Stimulated activated CD4-positive, alpha-beta T cell treated with anti-CD3 and anti-CD28 coated beads, Interleukin-4, amount 100 ng/mL, for 1 hour (primary cell): ENCODE measurements around the gene OR4X1.
"Not testable (repeated sequence)": the region's sequence is repeated elsewhere in the genome, so short reads cannot be mapped to it uniquely, and the experiment has no call there.

ENCODE experiments used
- DNase-seq: peaks from one replicate; pipeline ENCODE4 v3.0.0-alpha.2; 2020

OR4X1 gene, protein sequence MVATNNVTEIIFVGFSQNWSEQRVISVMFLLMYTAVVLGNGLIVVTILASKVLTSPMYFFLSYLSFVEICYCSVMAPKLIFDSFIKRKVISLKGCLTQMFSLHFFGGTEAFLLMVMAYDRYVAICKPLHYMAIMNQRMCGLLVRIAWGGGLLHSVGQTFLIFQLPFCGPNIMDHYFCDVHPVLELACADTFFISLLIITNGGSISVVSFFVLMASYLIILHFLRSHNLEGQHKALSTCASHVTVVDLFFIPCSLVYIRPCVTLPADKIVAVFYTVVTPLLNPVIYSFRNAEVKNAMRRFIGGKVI

DNA sequence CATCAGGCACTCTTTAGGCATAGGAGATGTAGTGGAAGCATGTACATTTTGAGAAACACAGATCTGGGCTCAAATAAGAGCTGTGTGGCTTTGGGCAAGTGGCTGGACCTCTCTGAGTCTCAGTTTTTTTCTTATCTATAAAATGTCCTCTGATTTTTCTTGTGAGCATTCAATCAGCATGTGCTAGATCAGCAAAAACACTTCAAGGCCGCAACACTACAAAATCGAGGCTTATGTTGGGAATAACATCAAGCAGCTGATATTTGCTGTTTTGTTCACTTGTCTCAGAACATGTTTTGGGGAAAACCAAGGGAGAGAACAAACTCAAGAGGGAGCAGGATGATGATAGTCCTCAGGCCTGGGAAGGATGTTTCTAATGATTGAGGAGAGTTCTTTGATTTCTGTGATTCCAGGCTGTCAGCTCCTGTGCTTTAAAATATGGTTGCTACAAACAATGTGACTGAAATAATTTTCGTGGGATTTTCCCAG is at the start of gene OR4X1:
Gene OR4X1 (plus strand): TSS at position 439 of the 489 bp plus-strand sequence. CDS start 0 bp downstream, at position 439.
- no peak for DNase-seq

DNA sequence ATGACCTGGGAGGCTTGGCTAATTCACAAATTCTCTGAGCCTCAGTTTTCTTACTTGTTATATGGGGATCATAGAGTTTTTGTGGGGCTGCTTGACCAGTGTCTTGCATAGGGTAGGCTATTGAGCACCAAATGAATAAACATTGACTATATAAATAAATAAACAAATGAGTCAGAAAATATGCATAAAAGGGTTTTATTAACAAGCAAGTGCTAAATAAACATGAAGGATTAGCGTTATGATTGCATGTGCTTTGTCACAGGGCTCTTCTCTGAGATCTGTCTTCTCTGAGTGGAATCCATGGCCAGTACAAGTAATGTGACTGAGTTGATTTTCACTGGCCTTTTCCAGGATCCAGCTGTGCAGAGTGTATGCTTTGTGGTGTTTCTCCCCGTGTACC is 47.2 kb upstream of the OR4X1 start, which contains the start of gene OR4B1:
Gene OR4B1 (plus strand): TSS at position 301 of the 400 bp plus-strand sequence. CDS start 0 bp downstream, at position 301.
- no peak for DNase-seq

DNA sequence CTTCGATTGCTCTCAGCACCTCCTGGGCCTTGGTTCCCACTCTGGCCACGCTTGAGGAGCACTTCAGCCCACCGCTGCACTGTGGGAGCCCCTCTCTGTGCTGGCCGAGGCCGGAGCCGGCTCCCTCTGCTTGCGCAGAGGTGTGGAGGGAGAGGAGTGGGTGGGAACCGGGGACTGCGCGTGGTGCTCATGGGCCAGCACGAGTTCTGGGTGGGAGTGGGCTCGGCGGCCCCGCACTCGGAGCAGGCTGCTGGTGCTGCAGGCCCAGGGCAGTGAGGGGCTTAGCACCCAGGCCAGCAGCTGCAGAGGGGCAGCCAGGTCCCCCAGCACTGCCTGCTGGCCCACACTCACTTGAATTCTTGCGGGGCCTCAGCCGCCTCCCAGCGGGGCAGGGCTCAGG is 34.9 kb upstream of the OR4X1 start:
- no peak for DNase-seq

DNA sequence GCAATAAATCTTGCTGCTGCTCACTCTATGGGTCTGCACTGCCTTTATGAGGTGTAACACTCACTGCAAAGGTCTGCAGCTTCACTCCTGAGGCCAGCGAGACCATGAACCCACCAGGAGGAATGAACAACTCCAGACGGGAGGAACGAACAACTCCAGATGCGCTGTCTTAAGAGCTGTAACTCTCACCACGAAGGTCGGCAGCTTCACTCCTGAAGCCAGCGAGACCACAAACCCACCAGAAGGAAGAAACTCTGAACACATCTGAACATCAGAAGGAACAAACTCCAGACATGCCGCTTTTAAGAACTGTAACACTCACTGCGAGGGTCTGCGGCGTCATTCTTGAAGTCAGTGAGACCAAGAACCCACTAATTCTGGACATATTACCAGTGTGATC is 33.6 kb upstream of the OR4X1 start:
- not testable (repeated sequence) for DNase-seq

DNA sequence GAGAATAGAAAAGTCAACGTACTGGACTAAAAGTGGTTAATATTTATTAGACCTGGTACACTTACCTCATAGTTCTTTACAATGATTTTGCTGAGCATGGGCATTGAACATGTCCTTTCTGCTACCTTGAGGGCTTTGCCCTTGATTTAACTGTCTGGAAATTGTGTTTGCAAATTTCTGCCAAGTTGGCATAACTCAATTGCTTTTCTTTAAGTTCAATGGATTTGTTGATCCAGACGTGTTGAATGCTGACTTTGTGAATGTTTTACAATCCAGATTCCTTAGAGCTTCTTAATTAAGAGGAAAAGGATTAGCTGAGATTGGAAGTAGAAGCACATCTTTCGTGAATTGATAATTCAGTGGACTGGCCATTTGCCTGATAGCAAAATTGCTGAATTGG is 25.9 kb upstream of the OR4X1 start:
- DNase-seq, result no peak

DNA sequence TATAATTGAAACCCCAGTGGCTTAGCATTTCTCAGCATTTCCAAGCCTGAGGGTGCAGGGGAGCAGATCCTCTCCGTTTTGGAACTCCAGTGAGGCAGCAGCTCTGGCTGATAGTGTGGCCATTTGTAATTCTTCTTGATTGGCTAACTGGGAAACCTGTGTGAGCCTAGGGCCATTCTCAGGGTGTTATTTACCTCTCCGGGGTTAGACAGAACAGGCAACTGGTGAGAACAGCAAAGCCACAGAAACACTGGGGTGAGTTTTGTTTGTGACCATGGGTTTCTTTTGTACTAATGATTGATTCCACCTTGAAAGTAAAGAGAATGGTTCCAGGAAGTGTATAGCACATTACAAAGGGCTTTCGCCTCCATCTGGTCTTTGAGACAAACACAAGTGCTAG is 21.2 kb upstream of the OR4X1 start:
- DNase-seq, result no peak

DNA sequence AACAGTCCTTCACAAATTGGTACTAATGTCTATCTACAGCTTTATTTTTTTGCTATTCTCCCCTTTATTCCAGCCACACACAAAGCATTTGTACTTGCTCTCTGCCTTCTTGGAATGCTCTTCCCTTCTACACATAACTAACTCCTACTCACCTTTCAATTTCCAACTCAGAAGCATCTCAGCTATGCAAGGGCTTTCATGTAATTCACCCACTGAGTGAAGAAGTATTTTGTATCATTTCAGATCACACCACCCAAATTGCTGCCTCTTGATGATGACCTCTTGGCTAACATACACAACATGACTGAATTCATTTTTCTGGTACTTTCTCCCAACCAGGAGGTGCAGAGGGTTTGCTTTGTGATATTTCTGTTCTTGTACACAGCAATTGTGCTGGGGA is 18.9 kb upstream of the OR4X1 start, which contains the start of gene OR4X2:
Gene OR4X2 (plus strand): TSS at position 301 of the 400 bp plus-strand sequence. CDS start 0 bp downstream, at position 301.
- no peak for DNase-seq

DNA sequence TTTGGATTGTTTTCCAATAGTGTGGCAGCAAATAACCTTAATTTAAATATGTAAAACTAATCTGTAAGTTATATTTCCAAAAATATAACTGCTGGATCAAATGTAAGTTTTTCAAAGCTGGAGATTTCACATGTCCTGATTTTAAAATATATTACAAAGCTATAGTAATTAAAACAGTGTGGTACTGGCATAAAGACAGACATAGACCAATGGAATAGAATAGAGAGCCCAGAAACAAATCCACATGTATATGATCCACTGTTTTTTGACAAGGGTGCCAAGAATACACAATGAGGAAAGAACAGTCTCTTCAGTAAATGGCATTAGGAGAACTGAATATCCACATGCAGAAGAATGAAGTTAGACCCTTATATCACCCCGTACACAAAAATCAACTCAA is 14.8 kb upstream of the OR4X1 start:
- DNase-seq, result no peak

DNA sequence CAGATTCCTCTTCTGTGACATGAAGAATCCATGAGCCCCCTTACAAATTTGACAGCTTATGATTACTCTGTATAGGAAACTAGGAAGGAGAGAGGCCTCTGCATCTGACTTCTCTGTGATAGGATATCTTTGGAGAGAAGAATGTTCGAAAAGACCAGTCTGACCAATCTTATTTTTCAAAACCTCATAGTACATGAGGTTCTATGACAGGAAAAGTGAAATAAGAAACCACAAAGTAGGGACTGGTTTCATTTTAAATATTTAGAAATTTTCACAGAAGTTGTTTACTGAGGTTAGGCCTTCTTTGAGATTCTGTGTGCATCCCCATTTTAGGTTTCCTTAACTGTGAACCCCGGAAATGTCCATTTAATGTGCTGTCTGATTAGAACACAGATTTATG is 2.1 kb upstream of the OR4X1 start:
- no peak for DNase-seq

DNA sequence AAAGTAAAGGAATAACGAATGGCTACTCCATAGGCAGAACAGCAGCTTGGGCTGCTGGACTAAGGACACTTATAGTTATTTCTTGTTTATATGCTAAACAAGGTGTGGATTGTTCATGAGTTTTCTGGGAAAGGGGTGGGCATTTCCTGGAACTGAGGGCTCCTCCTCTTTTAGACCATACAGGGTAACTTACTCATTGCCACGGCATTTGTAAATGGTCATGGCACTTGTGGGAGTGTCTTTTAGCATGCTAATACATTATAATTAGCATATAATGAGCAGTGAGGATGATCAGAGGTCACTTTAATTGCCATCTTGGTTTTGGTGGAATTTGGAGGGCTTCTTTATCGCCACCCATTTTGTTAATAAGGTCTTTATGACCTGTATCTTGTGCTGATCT is 7.0 kb downstream of the OR4X1 start:
- no peak for DNase-seq

DNA sequence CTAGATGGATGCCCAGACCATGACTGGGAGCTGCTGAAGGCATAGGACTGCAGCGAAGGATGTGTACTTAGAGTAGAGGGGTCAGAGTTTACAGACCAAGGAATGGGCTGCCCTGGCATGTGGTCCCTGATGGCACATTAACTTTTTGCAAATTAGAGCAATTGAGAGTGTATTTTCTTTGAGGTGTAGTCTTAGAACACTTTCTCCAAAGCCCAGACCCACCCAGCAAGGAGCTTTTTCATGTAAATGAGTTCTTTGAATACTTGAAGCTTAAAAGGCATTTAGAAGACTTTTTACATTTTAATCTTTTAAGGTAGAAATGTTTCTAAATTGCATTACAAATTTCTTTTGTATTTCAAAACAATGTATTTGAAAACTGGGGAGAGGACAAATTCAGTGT is 8.9 kb downstream of the OR4X1 start:
- no peak for DNase-seq

DNA sequence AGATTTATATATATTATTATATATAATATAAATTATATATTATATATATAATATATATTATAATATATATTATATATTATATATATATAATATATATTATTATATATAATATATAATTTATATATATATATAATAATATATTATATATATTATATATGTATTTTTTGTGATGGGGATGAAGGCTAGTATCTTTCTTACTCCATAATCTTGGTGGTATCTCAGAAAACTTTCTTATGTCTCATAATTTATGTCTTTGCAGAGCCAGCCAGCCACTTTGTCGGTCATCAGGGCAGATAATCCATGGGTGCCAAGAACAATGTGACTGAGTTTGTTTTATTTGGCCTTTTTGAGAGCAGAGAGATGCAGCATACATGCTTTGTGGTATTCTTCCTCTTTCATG is 42.3 kb downstream of the OR4X1 start, which contains the start of gene OR4S1:
Gene OR4S1 (plus strand): TSS at position 301 of the 400 bp plus-strand sequence. CDS start 0 bp downstream, at position 301.
- no peak for DNase-seq

DNA sequence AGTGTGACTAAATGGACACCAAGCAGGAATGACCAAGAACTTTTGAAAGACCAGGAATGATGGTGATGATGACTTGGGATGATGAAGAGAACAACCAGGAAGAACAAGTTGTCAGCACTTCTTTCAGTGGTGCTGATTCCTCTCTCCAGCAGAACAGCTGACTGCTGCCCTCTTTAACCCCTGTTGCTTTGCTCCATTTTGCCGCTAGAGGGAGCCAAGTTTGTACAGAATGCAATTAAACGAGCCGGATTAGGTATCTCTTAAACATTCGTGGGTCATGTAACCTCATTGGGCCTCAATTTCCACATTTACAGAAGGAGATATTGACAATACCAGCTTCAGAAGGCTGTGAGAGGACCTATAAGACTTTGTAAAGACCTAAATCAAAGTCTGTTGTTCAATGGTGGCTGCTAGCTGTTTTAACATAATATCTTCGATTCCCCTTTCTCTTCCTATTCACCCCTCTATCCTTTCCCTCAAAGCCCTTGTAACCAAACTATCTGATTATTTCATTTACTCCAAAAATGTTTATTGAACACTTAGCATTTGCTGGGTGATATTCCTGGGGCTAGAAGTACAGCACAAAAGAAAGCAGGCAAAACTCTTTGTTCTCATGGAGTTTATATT is 44.2 kb downstream of the OR4X1 start:
- peak; percentile 64 for DNase-seq

DNA sequence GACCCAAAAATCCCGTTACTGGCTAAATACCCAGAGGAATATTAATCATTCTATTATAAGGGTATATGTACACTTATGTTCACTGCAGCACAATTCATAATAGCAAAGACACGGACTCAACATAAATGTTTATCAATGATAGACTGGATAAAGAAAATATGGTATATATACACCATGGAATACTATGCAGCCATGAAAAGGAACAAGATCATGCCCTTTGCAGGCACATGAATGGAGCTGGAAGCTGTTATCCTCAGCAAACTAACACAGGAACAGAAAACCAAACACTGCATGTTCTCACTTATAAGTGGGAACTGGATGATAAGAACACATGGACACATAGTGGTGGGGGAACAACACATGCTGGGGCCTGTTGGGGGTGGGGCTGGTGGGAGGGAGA is 49.9 kb downstream of the OR4X1 start:
- not testable (repeated sequence) for DNase-seq
